ENCODE results near the gene EXOC3.
"Not testable (repeated sequence)": the region's sequence is repeated elsewhere in the genome, so short reads cannot be mapped to it uniquely, and the experiment has no call there.

Gene EXOC3

DNA sequence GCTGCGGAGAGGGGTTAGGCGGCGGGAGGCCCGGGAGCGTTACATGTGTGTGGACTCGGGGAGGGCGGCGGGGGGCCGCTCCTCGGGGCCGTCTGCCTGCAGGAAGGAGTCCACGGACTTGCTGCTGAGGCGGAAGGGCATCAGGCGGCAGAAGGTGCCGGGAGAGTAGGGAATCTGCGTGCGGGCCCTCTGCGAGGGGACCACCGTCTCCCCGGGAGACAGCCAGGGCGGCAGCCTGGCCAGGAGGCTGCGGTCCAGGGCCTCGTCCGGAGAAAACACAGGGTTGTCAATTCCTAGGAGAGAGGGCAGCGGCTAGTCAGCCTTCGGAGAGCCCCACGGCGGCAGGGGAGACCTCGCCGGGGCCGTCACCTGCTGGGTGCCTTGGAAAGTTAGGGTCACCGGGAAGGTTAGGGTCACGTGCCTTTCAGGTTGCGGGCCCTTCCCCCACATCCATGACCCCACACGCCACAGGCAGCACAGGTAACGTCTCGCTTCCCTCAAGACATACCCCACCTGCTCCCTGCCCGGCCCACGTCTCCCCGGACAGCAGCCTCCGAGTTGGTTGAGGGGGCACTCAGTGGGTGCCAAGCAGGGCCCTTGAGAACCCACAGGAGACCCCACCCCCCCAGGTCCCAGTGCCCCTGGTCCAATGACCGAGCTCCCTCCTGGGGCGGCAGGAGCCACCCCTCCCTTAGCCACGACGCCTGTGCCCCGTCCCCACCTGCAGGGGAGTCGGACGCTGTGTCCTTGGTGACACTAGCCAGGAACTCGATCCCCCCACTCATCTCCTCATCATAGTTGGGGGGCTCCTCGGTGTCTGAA lies 32.1 kb downstream of the EXOC3 start:
- no peak for DNase-seq

DNA sequence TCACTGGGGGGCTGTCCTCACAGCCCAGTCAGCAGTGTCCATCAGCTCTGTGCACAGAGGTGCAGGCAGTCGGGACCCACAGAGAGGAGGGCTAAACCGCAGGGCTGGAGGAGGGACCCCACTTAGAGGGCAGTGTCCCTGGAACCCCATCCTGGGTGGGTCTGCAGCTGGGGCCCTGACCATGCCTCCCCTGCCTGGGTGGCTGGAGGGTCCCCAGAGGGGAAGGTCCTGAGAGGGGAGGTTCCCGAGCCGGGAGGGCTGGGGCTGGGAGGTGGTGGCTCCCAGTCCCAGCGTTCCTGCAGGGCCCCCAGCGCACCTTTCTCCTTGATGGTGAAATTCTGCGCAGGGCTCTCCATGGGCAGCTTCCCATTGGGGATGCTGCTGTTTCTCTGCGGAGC lies 32.7 kb downstream of the EXOC3 start:
- DNase-seq, result no peak

DNA sequence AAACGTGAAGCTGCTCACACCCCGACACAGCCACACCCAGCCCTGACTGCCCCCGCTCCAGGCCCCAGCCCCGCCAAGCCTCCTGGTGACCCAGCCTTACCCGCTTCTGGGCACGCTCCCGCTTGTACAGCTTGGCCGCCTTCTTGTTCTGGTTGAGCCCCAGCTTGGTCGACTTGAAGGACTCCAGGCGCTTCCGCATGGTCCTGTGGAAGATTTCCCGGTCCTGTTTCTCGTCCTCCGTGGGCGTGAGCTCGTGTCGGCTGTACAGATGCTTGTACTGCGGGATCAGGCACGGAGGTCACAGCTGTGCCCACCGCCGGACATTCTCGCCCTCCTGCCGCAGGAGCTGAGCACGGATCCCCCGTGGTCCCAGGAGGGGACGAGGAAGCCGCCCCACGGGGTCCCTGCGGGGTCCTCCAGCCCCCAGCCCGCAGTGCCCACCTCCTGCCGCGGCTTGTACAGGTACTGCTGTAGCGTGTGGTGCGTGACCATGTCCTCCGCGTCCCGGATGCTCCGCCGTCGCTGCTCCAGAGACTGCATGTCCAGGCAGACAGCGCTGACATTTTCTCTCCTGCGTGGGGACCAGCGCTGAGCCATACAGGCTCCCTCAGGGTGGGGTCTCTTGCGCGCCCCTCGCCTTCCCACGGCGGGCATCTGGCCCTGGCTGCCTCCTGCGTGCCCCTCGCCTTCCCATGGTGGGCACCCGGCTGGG lies 33.3 kb downstream of the EXOC3 start:
- no peak for DNase-seq

DNA sequence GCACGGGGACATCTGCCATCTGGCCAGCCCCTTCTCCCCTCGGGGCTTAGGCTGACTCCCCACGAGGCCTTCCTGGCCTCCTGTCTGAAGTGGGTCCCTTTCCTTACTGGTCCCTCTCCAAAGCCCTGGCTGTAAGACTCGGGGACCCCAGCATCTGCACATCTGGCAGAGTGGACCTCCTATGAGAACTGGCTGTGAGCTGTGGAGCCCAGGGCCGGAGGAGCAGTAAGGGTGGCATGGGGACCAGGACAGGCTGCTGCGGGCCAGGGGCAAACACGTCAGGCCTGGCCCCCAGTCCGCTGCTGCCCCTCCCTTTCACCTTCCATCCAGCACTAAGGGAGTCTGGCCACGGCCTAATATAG lies 33.8 kb downstream of the EXOC3 start:
- no peak for DNase-seq

DNA sequence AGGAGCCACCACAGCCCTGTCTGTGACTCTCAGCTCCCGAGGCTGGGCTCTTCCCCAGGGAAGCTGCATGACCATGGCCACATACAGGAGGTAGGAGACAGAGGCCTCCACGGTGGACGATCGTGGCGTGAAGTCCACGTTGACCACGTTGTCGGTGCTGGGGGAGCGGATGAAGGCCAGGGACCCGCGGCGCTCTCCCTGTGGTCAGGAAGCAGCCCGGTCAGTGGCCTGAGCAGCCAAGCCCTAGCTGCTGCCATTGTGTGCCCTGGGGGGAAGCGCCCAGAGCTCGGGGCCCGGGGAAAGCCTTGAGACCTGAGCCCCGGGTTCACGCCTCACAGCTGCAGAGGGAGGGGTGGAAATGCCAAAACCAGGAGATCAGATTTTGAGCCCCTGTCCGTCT lies 34.3 kb downstream of the EXOC3 start:
- no peak for DNase-seq

DNA sequence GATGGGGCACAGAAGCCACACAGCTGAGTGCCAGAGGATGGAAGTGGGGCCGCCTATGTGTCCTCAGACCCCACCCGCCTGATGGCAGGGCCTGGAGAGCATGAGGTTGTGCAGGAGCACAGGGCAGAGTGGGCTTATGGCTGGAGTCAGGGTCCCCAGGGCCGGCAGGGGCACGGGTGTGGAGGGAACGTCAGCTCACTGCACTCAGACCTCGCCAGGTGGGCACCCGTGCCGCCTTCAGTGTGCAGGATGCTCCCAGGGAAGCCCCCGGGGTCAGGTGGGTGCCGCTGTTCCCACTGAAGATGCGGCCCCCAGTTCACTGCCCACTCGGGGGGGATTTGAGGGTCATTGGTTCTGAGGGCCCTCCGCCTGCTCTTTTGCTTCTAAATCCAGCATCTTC lies 34.9 kb downstream of the EXOC3 start:
- no peak for DNase-seq

DNA sequence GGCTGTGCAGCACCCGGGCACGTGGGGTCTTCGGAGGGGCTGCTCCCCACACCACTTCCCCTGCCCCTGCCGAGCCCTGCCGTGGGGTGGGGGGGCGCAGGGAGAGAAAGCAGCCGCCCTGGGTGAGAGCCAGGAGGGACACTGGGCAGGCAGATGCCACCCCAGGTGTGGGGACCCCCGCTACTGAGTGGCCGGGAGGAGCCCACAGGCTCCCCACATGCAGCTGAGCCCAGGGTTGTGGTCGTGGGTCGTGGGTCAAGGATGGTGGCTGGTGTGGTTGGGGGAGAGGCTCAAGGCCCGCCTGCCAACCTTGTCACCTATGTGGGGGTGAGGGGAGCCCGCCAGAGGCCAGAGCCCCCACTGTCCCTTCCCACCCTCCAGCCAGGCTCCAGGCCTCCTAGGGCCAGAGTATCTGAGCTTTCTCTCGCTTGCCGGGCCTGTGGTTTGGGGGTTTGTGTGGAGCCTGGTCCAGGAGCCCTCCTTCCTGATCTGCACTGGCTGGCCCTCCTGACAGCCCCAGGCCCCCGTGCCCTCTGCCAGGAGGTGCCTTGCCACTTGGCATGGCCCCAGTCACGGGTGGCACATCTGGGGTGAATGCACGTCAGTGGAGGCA lies 35.5 kb downstream of the EXOC3 start:
- no peak for DNase-seq

DNA sequence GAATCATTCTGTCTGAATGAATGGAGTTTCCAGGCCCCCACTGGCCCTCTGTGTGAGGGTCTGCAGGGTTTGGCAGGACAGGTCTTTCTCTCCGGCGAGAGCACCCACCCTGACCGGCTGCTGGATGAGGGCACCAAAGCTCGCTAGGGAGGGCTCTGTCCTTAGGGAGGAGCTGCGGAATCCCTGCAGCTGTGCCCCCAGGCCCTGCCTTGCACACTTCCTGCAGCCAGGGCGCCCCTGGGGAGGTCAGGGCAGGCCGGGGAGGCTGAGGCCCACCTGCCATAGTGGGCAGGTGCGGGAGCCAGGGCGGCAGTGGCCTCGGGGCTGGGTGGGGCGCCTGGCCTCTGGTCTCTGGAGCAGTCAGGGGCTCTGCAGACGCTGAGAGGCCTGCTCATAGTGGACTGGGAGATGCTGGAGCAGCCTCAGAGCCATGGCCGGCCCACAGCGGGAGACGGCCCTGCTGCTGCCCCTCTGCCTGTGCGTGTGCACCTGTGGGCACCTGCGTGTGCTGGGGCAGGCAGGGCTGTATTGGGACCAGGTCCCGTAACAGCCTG lies 36.1 kb downstream of the EXOC3 start:
- no peak for DNase-seq

DNA sequence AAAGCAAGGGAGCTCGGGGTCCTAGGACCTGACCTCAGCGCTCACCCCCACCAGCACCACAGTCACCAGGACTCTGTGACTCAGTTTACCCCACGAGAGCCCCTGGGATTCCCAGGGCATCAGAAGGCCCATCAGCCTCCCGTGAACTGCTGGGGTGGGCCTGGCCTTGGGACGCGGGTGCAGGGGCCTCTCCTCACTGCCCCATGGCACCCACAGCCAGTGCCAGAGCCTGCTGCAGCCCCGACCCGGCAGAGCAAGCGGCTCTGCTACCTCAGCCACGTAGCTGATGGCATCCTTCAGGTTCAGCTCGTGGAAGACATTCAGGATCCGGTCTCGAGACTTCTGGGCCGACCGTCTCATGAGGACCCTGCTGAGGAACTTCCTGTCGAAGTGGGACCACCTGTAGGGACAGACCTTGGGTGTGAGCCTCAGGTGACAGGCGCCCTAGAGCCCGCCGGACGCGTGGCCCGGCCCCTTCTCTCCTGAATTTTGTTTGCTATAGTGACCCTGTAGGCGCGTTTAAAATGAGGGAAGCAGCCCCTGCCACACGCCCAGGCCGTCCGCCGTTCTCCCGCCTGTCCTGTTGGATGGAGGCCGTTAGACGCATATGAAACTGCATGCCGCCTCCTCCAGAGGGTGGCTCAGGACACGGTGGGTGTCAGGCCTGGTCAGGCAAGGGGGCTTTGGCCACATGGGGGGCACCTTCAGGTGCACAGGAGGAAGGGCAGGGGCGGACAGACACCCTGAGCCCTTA lies 36.8 kb downstream of the EXOC3 start:
- no peak for DNase-seq

DNA sequence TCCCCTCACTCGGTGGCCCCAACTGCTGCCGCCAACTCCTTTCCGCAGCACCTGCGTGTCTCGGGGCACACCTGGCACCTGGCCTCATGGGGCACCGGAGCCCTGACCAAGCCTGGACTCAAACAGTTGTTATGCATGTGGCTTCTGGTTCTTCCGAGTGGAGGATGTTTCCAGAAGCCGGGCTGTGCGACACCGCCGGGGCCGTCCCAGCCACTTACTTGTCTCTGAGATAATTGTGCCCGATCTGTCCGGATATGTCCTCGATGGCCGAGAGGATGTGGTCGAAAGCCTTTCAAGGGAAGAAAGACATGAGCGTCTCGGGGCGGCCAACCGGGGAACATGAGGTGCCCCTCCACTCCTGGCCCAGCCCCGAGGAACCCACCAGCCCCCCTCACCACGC lies 38.4 kb downstream of the EXOC3 start:
- DNase-seq, result no peak

DNA sequence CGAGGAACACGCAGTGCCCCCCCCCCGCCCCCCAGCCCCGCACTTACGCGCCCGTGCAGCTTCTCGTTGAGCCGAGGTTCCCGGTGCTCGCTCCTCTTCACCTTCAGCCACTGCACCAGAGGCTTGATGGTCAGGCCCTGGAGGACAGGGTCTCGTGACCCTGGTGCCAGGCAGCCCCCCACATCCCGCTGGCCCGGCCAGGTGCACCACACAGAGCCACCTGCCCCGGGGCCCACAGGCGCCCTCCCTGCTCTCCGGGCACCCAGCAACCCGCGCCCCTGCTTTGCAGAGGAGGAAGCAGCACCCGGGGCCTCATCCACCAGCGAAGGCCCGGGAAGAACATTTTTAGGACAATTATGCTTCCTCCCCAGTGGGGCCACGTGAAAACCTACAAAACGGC lies 39.0 kb downstream of the EXOC3 start:
- DNase-seq, result no peak

DNA sequence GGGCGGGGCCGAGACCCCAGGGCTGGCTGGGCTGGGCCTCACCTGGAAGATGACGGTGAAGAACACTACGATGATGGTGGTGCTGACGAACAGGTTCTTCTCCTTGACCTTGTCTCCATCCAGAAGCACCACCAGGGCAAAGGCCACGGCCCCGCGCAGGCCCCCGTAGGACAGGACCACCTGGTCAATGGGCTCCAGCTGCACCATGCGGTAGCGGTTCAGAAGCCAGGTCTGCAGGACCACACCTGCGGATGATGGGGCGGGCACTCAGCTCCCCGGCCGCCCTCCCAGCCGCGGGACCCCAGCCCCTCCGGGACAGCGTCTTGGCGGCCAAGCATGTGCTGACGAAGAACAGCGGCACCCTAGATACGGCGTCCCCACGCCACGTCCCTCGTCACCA lies 39.5 kb downstream of the EXOC3 start:
- DNase-seq, result no peak

DNA sequence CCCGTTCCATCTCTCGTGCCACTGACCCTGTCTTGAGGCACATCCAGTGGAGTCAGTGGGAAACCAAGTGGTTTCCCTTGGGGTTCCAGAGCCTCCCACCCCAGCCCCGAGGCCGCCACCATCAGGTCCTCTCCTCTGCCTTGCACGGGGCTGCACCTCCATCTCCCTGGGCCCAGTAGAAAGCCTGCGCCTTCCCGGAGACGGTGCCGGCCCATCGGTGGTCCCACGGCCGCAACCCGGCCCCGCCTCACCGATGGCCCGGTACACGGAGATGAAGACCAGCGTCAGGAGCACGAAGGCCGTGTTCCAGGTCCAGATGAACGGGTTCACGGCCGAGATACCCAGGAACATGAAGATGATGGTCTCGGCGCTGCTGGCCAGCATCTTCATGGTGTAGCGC lies 40.0 kb downstream of the EXOC3 start:
- no peak for DNase-seq

DNA sequence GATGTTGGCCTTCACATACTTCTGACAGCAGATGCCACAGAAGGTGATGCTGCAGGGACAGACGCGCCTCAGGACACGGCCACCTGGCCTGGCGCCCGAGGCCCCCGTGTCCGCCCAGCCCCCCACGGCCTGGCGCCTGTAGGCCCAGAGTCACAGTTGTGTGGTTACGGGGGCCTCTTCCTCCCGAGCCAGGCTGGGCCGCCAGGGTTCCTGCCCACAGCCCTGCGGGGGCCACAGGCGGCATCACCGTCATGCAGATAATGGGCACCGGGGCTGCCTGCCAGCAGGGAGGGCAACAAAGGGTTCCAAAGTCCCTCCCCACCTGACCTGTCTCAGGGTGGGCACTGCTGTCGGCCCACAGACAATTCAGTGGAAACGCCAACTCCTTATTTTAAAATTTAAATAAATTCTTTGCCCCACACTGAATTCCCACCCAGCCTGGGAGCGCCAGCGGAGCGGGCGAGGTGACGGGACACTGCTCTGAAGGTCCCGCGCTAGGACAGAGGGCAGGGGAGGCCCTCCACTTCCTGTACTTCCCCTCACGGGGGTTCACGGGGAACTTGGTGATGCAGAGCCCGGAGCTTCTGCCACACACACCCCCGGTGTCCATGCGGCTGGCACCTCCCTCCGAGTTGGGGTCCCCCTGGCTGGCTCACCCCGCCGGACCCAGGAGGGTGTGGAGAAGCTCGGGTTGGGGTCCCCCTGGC lies 40.6 kb downstream of the EXOC3 start:
- no peak for DNase-seq

DNA sequence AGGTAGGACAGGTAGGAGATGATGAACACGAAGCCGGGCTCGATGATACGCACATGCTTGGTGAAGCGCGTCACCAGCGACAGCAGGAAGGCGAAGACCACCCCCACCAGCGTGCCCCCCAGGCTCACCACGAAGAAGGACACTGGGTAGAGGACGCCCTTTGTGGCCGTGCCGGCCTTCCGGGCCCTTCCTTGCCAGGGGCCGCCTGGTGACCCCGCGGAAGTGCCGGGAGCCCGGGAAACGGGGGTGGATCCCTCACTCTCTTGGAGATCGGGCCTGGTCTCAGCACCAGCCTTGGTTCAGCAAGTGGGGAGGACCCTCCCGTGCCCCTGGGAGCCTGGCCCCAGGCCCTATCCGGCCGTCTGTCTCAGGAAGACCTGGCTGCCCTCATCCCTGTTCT lies 41.6 kb downstream of the EXOC3 start:
- DNase-seq, result no peak

DNA sequence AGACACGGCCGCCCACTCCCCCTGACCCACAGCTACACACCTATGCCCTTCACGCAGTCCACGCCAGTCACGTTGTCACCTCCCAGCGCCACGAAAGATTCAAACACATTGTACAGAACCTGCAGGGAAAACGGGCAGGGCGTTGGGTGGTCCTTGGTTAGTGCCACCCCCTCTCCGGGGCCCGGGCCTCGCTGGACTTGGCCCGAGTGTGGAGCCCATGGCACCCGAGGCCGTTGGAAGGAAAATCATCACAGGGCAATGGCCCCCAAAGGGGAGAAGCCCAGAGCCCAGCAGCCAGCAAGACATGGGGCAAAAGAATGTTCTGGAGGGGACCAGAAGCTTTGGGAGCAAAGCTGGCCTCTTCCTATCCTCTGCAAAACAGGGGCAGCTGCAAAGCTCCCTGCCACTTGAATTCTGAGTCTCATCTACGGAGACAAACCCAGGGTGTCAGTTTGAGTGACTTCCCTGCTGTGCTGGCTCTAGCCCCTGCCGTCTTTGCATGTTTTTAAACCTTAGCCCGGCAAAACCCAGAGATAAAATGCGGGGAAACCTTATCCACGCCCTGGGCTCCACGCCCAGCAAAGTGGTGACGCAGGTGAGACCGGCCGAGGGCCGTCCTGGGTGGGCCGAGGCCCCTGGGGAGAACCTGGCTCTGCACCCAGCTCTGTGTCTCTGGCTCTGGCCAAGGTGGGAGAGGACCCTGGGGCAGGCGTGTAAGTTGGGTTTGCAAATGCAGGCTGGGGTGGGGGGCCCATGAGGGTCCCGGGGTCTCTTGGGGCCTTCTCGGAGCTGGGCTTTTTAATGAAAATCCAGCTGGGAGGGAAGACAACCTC lies 42.4 kb downstream of the EXOC3 start:
- no peak for DNase-seq

DNA sequence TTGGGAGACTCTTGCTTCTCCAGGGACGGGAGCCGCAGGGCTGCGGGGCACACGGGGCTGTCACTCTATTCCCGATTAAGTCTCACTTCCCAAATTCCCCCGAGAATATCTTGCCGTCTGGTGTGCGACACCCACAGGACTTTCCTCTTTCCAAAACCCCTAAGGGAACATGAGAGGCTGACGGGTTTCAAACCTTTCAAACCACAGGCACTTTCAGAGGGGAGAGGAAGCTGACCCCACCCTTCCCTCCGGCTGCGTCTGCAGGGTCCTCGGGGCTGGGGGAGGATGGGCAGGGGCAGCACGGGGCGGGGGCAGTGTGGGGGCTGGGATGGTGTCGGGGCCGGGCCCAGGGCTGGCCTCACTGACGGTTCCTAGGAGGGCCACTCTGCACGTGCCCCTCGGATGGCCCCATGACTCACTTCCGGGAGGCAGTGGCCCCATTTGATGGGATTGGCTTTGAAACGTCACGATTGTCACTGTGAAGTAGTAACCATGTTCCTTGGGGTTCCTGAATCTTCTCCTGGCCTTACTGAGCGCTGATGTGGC lies 43.0 kb downstream of the EXOC3 start:
- DNase-seq, result no peak

DNA sequence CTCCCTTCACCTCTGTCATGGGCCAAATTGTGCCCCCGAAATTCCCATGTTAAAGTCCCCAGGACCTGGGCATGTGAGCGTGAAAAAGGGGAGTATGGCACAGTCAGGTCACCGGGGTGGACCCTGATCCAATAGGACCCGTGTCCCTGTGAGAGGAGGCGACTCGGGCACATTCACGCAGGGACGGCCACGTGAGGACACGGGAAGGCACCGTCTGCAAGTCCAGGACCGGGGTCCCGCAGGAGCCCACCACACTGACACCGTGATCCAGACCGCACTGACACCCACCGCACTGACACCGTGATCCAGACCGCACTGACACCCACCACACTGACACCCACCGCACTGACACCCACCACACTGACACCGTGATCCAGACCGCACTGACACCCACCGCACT lies 43.6 kb downstream of the EXOC3 start:
- not testable (repeated sequence) for DNase-seq

DNA sequence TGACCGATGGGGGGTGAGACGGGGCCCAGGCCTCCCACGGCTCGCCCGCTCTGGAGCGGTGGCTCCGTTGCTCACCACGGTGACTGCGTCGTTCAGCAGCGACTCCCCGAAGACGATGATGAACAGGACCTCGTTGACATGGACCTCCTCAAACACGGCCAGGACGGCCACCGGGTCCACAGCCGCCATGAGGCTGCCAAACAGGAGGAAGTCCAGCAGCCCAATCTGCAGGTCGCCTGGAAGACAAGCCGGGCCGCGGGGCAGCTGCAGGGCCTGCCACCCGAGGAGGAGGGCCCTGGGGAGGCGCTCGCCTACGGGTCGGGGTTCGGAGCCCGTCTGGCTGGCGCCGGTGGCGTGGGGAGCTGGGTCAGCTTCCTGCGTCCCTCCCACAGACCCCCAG lies 45.3 kb downstream of the EXOC3 start:
- DNase-seq, result no peak

DNA sequence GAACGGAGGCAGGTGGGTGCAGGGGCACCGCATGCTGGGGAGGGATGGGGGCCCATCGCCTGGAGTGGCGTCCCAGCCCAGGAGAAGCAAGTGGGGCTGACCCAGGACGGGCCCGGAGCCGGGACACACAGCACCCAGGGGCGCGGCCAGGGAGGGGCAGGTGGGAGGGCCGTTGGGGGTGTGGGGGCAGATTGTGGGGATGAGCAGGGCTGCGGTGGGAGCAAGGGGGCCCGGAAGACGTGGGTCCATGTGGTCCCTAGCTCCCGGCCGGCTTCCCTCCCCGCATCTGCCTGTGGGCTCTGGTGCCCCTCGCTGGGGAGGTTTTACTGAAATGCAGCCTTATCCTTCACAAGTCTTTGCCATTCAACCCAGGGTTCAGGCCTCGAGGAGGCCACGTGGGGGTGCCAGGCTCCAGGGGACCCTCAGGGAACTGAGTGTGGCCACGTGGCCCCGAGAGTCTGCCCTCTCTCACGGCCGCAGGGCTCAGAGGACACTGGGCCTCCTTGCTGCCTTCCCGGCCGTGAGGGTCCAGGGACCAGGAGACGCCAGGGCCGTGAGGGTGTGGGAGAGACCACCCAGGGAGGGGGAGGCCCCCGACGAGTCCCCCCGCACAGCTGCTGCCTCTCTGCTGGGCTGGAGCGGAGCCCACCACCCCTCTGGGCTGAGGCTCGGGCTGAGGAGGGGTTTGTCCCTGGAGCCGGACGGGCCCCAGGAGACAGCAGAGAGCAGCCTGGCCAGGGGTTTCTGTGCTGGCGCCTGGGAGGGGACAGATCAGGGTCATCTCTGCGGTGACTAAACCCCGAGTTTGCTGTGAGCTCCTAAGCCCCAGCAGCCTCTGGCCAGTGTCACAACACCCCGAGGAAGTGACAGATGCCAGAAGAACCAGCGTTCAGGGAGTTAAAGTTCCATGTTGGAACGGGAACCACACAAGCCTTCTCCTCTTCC lies 46.0 kb downstream of the EXOC3 start:
- no peak for DNase-seq
